Measurements from ENCODE around the gene GALNT4.

Gene GALNT4

GRCh38 chr12:89492883-89493282, 31.7 kb downstream of the GALNT4 start:
- no peak for DNase-seq (ENCODE audit: low spot score)
- no peak for TF ChIP-seq CTCF (IDR thresholded peaks at IDR 0.05; ENCODE audit: extremely low read depth, missing control alignments)

GRCh38 chr12:89490922-89491321, 33.7 kb downstream of the GALNT4 start:
- DNase-seq (ENCODE audit: low spot score): no peak
- TF ChIP-seq CTCF (IDR thresholded peaks at IDR 0.05; ENCODE audit: extremely low read depth, missing control alignments): no peak

- TF ChIP-seq CTCF (IDR thresholded peaks at IDR 0.05; ENCODE audit: extremely low read depth, missing control alignments): no peak
- DNase-seq (ENCODE audit: low spot score): no peak
Observed at GRCh38 chr12:89486264-89486663, 38.3 kb downstream of the GALNT4 start.

GRCh38 chr12:89484470-89484869, 40.1 kb downstream of the GALNT4 start:
- no peak for TF ChIP-seq CTCF (IDR thresholded peaks at IDR 0.05; ENCODE audit: extremely low read depth, missing control alignments)
- no peak for DNase-seq (ENCODE audit: low spot score)

GRCh38 chr12:89481213-89481914, 43.2 kb downstream of the GALNT4 start:
- TF ChIP-seq CTCF (IDR thresholded peaks at IDR 0.05; ENCODE audit: extremely low read depth, missing control alignments): no peak
- DNase-seq (ENCODE audit: low spot score): no peak

- DNase-seq (ENCODE audit: low spot score): no peak
- no peak for TF ChIP-seq CTCF (IDR thresholded peaks at IDR 0.05; ENCODE audit: extremely low read depth, missing control alignments)
Observed at GRCh38 chr12:89479982-89480381, 44.6 kb downstream of the GALNT4 start.

GRCh38 chr12:89477633-89478279, 46.8 kb downstream of the GALNT4 start:
- DNase-seq (ENCODE audit: low spot score): no peak
- no peak for TF ChIP-seq CTCF (IDR thresholded peaks at IDR 0.05; ENCODE audit: extremely low read depth, missing control alignments)
